Measurements from ENCODE around the gene SORCS2. TPM values are rescaled to one million over a fixed set of nuclear protein-coding genes. Genes with fewer than 3 reads are reported as not detected.

Gene SORCS2
- total and polyA plus RNA-seq, 2 of the 8 experiments (the other 6 are each of a cell fraction or from before 2014, with no cell fraction given), result 0.36 to 1.8 TPM

DNA sequence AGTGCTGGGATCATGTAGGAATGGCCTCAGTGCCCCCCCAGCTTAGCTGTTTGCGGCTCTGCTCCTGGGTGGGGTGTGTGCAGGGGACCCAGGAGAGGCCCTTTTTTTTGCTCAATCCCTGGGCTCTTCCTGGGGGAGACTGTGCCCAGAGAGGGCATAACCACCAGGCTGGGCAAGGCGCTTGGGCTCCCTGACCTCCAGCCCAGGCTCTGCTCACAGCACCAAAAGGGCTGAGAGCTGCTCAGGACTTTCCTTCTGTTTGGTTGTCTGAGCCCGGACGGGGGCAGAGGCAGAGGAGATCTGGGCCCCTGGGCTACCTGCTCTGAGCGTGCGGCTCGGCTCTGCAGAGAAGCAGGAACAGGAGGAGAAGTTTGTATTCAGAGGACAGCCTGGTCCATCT, 177.7 kb downstream of the SORCS2 start (continued):
- TF ChIP-seq, protein P1, sequence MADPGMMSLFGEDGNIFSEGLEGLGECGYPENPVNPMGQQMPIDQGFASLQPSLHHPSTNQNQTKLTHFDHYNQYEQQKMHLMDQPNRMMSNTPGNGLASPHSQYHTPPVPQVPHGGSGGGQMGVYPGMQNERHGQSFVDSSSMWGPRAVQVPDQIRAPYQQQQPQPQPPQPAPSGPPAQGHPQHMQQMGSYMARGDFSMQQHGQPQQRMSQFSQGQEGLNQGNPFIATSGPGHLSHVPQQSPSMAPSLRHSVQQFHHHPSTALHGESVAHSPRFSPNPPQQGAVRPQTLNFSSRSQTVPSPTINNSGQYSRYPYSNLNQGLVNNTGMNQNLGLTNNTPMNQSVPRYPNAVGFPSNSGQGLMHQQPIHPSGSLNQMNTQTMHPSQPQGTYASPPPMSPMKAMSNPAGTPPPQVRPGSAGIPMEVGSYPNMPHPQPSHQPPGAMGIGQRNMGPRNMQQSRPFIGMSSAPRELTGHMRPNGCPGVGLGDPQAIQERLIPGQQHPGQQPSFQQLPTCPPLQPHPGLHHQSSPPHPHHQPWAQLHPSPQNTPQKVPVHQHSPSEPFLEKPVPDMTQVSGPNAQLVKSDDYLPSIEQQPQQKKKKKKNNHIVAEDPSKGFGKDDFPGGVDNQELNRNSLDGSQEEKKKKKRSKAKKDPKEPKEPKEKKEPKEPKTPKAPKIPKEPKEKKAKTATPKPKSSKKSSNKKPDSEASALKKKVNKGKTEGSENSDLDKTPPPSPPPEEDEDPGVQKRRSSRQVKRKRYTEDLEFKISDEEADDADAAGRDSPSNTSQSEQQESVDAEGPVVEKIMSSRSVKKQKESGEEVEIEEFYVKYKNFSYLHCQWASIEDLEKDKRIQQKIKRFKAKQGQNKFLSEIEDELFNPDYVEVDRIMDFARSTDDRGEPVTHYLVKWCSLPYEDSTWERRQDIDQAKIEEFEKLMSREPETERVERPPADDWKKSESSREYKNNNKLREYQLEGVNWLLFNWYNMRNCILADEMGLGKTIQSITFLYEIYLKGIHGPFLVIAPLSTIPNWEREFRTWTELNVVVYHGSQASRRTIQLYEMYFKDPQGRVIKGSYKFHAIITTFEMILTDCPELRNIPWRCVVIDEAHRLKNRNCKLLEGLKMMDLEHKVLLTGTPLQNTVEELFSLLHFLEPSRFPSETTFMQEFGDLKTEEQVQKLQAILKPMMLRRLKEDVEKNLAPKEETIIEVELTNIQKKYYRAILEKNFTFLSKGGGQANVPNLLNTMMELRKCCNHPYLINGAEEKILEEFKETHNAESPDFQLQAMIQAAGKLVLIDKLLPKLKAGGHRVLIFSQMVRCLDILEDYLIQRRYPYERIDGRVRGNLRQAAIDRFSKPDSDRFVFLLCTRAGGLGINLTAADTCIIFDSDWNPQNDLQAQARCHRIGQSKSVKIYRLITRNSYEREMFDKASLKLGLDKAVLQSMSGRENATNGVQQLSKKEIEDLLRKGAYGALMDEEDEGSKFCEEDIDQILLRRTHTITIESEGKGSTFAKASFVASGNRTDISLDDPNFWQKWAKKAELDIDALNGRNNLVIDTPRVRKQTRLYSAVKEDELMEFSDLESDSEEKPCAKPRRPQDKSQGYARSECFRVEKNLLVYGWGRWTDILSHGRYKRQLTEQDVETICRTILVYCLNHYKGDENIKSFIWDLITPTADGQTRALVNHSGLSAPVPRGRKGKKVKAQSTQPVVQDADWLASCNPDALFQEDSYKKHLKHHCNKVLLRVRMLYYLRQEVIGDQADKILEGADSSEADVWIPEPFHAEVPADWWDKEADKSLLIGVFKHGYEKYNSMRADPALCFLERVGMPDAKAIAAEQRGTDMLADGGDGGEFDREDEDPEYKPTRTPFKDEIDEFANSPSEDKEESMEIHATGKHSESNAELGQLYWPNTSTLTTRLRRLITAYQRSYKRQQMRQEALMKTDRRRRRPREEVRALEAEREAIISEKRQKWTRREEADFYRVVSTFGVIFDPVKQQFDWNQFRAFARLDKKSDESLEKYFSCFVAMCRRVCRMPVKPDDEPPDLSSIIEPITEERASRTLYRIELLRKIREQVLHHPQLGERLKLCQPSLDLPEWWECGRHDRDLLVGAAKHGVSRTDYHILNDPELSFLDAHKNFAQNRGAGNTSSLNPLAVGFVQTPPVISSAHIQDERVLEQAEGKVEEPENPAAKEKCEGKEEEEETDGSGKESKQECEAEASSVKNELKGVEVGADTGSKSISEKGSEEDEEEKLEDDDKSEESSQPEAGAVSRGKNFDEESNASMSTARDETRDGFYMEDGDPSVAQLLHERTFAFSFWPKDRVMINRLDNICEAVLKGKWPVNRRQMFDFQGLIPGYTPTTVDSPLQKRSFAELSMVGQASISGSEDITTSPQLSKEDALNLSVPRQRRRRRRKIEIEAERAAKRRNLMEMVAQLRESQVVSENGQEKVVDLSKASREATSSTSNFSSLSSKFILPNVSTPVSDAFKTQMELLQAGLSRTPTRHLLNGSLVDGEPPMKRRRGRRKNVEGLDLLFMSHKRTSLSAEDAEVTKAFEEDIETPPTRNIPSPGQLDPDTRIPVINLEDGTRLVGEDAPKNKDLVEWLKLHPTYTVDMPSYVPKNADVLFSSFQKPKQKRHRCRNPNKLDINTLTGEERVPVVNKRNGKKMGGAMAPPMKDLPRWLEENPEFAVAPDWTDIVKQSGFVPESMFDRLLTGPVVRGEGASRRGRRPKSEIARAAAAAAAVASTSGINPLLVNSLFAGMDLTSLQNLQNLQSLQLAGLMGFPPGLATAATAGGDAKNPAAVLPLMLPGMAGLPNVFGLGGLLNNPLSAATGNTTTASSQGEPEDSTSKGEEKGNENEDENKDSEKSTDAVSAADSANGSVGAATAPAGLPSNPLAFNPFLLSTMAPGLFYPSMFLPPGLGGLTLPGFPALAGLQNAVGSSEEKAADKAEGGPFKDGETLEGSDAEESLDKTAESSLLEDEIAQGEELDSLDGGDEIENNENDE (IDR thresholded peaks at IDR 0.05; ENCODE audit: insufficient replicate concordance, low read length), result no peak
- TF ChIP-seq SAP30 (IDR thresholded peaks at IDR 0.05; ENCODE audit: insufficient read depth, insufficient replicate concordance, low read length), result no peak
- TF ChIP-seq NRF1 (IDR thresholded peaks at IDR 0.05; ENCODE audit: low read depth, low read length), result no peak
- TF ChIP-seq SP1 (IDR thresholded peaks at IDR 0.05; ENCODE audit: low read depth, low read length), result no peak
- no peak for TF ChIP-seq HDAC2 (IDR thresholded peaks at IDR 0.05; ENCODE audit: borderline replicate concordance in 1 of 2, low read depth in 2 of 2, low read length in 2 of 2)
- no peak for TF ChIP-seq RAD21 (IDR thresholded peaks at IDR 0.05 in 1 of 2, conservative IDR thresholded peaks at IDR 0.05 in 1 of 2; ENCODE audit: low read depth in 2 of 2, low read length in 2 of 2)
- TF ChIP-seq TEAD4 (IDR thresholded peaks at IDR 0.05; ENCODE audit: low read depth, low read length), result no peak
- no peak for TF ChIP-seq PHF8 (conservative IDR thresholded peaks at IDR 0.05; ENCODE audit: low read depth, low read length)
- TF ChIP-seq, protein P2, sequence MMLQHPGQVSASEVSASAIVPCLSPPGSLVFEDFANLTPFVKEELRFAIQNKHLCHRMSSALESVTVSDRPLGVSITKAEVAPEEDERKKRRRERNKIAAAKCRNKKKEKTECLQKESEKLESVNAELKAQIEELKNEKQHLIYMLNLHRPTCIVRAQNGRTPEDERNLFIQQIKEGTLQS (IDR thresholded peaks at IDR 0.05; ENCODE audit: insufficient read depth, low read depth, low read length), result no peak
- no peak for TF ChIP-seq EP300 (IDR thresholded peaks at IDR 0.05; ENCODE audit: borderline replicate concordance in 1 of 2, low read depth in 2 of 2, low read length in 2 of 2)
